IMR-90 (cell line): ENCODE data around the gene RNF212B. TPM values are rescaled to one million over a fixed set of nuclear protein-coding genes. Genes with fewer than 3 reads are reported as not detected.

Experiments
- ATAC-seq: fragments of 200-7000 bp; cut with Tn5 transposase; 2 replicates; pipeline ENCODE4 v1.9.1; 2020; ENCODE audit warnings: low read depth, mild to moderate bottlenecking, moderate library complexity
- BruUV-seq: library from RNA; stranded (reverse); fragments of 400-500 nt; replicated peaks from 2 replicates; lab custom pipeline; 2021; lab: Mats Ljungman, UMichigan
- CTCF ChIA-PET: fragments of 300-600 bp; formaldehyde crosslinking; extraction: SDS; loops from one replicate; lab custom pipeline; 2021; ENCODE audit warnings: antibody characterized with exemption; lab: Yijun Ruan, JAX
- POLR2A ChIA-PET: fragments of 300-600 bp; sonication (Branson Sonifier 250); formaldehyde crosslinking; loops from one replicate; lab custom pipeline; 2022; ENCODE audit warnings: antibody characterized with exemption; ENCODE audit not compliant: unreplicated experiment; lab: Charles Lee
- DNase-seq: peaks from one replicate; pipeline ENCODE4 v3.0.0; 2013
- H2AFZ ChIP-seq: replicated peaks from 2 replicates; pipeline ENCODE3; 2013; ENCODE audit warnings: low read length, mild to moderate bottlenecking; ENCODE audit not compliant: poor library complexity
- H2AK5ac ChIP-seq: 2 replicates; pipeline ENCODE4 v1.6.1; 2013; ENCODE audit warnings: low read depth, low read length, inconsistent platforms
- H2AK9ac ChIP-seq: replicated peaks from 2 replicates; pipeline ENCODE3; 2013; ENCODE audit warnings: mild to moderate bottlenecking, low read depth, low read length, moderate library complexity; ENCODE audit not compliant: poor library complexity
- H2BK120ac ChIP-seq: 2 replicates; pipeline ENCODE4 v1.6.1; 2013; ENCODE audit warnings: low read depth, low read length, inconsistent platforms
- H2BK15ac ChIP-seq: 3 replicates; pipeline ENCODE4 v1.6.1; 2013; ENCODE audit warnings: low read depth, low read length, inconsistent platforms
- H2BK20ac ChIP-seq: 2 replicates; pipeline ENCODE4 v1.6.1; 2013; ENCODE audit warnings: low read depth, mild to moderate bottlenecking, inconsistent platforms, low read length, moderate library complexity
- H2BK5ac ChIP-seq: 2 replicates; pipeline ENCODE4 v1.6.1; 2013; ENCODE audit warnings: mild to moderate bottlenecking, low read depth, low read length, inconsistent platforms; ENCODE audit not compliant: poor library complexity, severe bottlenecking
- H3K14ac ChIP-seq: replicated peaks from 2 replicates; pipeline ENCODE4 v1.6.1; 2013; ENCODE audit warnings: low read depth, low read length, inconsistent platforms
- H3K18ac ChIP-seq: 2 replicates; pipeline ENCODE4 v1.6.1; 2013; ENCODE audit warnings: low read depth, low read length, control low read depth
- H3K23ac ChIP-seq: 2 replicates; pipeline ENCODE4 v1.6.1; 2013; ENCODE audit warnings: low read depth, low read length, inconsistent platforms
- H3K27ac ChIP-seq: 2 replicates; pipeline ENCODE4 v1.5.1; 2013; ENCODE audit warnings: mild to moderate bottlenecking, control low read depth, low read length; ENCODE audit not compliant: insufficient read depth
- H3K27me3 ChIP-seq: 2 replicates; pipeline ENCODE4 v1.6.1; 2013; ENCODE audit warnings: low read length; ENCODE audit not compliant: control insufficient read depth, insufficient read depth
- H3K36me3 ChIP-seq: 2 replicates; pipeline ENCODE4 v1.6.1; 2013; ENCODE audit warnings: low read length, mixed read lengths; ENCODE audit not compliant: control insufficient read depth, insufficient read depth
- H3K4ac ChIP-seq: 2 replicates; pipeline ENCODE4 v1.6.1; 2013; ENCODE audit warnings: low read depth, low read length, inconsistent platforms
- H3K4me1 ChIP-seq: 2 replicates; pipeline ENCODE4 v1.6.1; 2013; ENCODE audit warnings: low read length, mixed read lengths; ENCODE audit not compliant: control insufficient read depth, insufficient read depth
- H3K4me2 ChIP-seq: 2 replicates; pipeline ENCODE4 v1.6.1; 2013; ENCODE audit warnings: low read depth, mild to moderate bottlenecking, control low read depth, low read length, moderate library complexity
- H3K4me3 ChIP-seq: 2 replicates; pipeline ENCODE4 v1.5.1; 2013; ENCODE audit warnings: low read depth, mild to moderate bottlenecking, control low read depth, low read length, moderate library complexity; ENCODE audit not compliant: insufficient read depth
- H3K56ac ChIP-seq: 2 replicates; pipeline ENCODE4 v1.6.1; 2013; ENCODE audit warnings: low read length, inconsistent platforms; ENCODE audit not compliant: insufficient read depth; ENCODE audit errors: extremely low read depth
- H3K79me1 ChIP-seq, 2 experiments: 2 replicates each; pipeline ENCODE4 v1.6.1; 2013; ENCODE audit warnings: low read length in 2 of 2, inconsistent platforms in 1 of 2, low read depth in 1 of 2
- H3K9ac ChIP-seq: 2 replicates; pipeline ENCODE4 v1.6.1; 2013; ENCODE audit warnings: low read depth, low read length, control low read depth
- H3K9me1 ChIP-seq: 2 replicates; pipeline ENCODE4 v1.6.1; 2013; ENCODE audit warnings: low read length, inconsistent platforms; ENCODE audit not compliant: insufficient read depth
- H3K9me3 ChIP-seq: 2 replicates; pipeline ENCODE4 v1.6.1; 2013; ENCODE audit warnings: low read length; ENCODE audit not compliant: control insufficient read depth, insufficient read depth
- H4K20me1 ChIP-seq: 2 replicates; pipeline ENCODE4 v1.6.1; 2013; ENCODE audit warnings: low read length, inconsistent platforms; ENCODE audit not compliant: insufficient read depth
- H4K5ac ChIP-seq: 2 replicates; pipeline ENCODE4 v1.6.1; 2013; ENCODE audit warnings: mild to moderate bottlenecking, low read depth, low read length, control low read depth
- H4K8ac ChIP-seq, 2 experiments: 2 replicates each; pipeline ENCODE4 v1.6.1; 2013; ENCODE audit warnings: low read depth in 2 of 2, low read length in 2 of 2, control low read depth in 1 of 2, inconsistent platforms in 1 of 2
- H4K91ac ChIP-seq: 2 replicates; pipeline ENCODE4 v1.6.1; 2013; ENCODE audit warnings: low read depth, low read length, inconsistent platforms; ENCODE audit not compliant: insufficient read depth
- BHLHE40 ChIP-seq: fragments of 150-350 bp; IDR thresholded peaks from 2 replicates; pipeline ENCODE4 v1.6.1; 2016; ENCODE audit warnings: mild to moderate bottlenecking, low read depth, low read length
- CEBPB ChIP-seq: IDR thresholded peaks from 2 replicates; pipeline ENCODE4 v1.6.1; 2012; ENCODE audit warnings: low read depth, low read length, improper control_type of control experiment
- CHD1 ChIP-seq: IDR thresholded peaks from 2 replicates; pipeline ENCODE4 v1.6.1; 2012; ENCODE audit warnings: low read depth, low read length, improper control_type of control experiment
- FOS ChIP-seq: fragments of 150-350 bp; IDR thresholded peaks from 2 replicates; pipeline ENCODE4 v1.6.1; 2016; ENCODE audit warnings: low read depth, low read length
- MAFK ChIP-seq: IDR thresholded peaks from 2 replicates; pipeline ENCODE4 v1.6.1; 2012; ENCODE audit warnings: low read depth, low read length, improper control_type of control experiment
- MAZ ChIP-seq: IDR thresholded peaks from 2 replicates; pipeline ENCODE4 v1.6.1; 2012; ENCODE audit warnings: low read depth, mild to moderate bottlenecking, low read length, improper control_type of control experiment, moderate library complexity, borderline replicate concordance
- MXI1 ChIP-seq: IDR thresholded peaks from 2 replicates; pipeline ENCODE4 v1.6.1; 2012; ENCODE audit warnings: low read depth, mild to moderate bottlenecking, low read length, moderate library complexity, borderline replicate concordance
- NFE2L2 ChIP-seq: fragments of 150-350 bp; IDR thresholded peaks from 2 replicates; pipeline ENCODE4 v1.6.1; 2016; ENCODE audit warnings: low read depth, mild to moderate bottlenecking, low read length
- POLR2A ChIP-seq: IDR thresholded peaks from 2 replicates; pipeline ENCODE4 v1.6.1; 2012; ENCODE audit warnings: mild to moderate bottlenecking, low read depth, low read length
- RAD21 ChIP-seq: IDR thresholded peaks from 2 replicates; pipeline ENCODE4 v1.6.1; 2012; ENCODE audit warnings: low read length, improper control_type of control experiment
- RCOR1 ChIP-seq: IDR thresholded peaks from 2 replicates; pipeline ENCODE4 v1.6.1; 2012; ENCODE audit warnings: mild to moderate bottlenecking, low read length, improper control_type of control experiment; ENCODE audit not compliant: insufficient replicate concordance
- RFX5 ChIP-seq: IDR thresholded peaks from 2 replicates; pipeline ENCODE4 v1.8.0; 2012; ENCODE audit warnings: low read depth, mild to moderate bottlenecking, low read length, moderate library complexity
- SMC3 ChIP-seq: fragments of 150-350 bp; IDR thresholded peaks from 2 replicates; pipeline ENCODE4 v1.6.1; 2016; ENCODE audit warnings: low read depth, mild to moderate bottlenecking, antibody characterized with exemption, low read length, moderate library complexity
- WGBS, 2 experiments: methylation state at CpG; one replicate each; pipeline versions ENCODE4 v1.1.5 to v1.1.7; 2013; ENCODE audit warnings: missing lambda C conversion rate in 2 of 2; ENCODE audit not compliant: insufficient read length in 1 of 2; ENCODE audit errors: extremely low coverage in 2 of 2; 5-methylcytosine and 5-hydroxymethylcytosine counted together
- dilution Hi-C: fragments of 300-500 bp; cut with HindIII; formaldehyde crosslinking; loops from one replicate; pipeline ENCODE4 v1.14.3; 2018; ENCODE audit warnings: low sequenced_read_pairs; ENCODE audit not compliant: unreplicated experiment
- in situ Hi-C: fragments of 300-500 bp; cut with MboI; formaldehyde crosslinking; loops from 3 replicates; pipeline ENCODE4 v1.14.3; 2019; ENCODE audit warnings: low sequenced_read_pairs, inconsistent platforms, mixed read lengths
- intact Hi-C: fragments of 100-400 bp; cut with micrococcal nuclease; formaldehyde crosslinking; loops from 2 replicates; pipeline ENCODE4 v1.10.0; 2022
- polyA plus RNA-seq, 3 experiments: library from polyadenylated mRNA; depleted of rRNA; stranded (reverse); fragments of >200 nt; gene quantifications; 2 replicates each; pipeline ENCODE4 v1.2.3, GENCODE V29; 2012; ENCODE audit warnings: low replicate concordance in 1 of 3
- total RNA-seq: library from RNA; depleted of rRNA; stranded (reverse); fragments of >200 nt; gene quantifications from 2 replicates; pipeline ENCODE4 v1.2.3, GENCODE V29; 2012
- TF ChIP-seq, protein P1 (sequence below): fragments of 150-350 bp; IDR thresholded peaks from 2 replicates; pipeline ENCODE4 v1.6.1; 2017; ENCODE audit warnings: mild to moderate bottlenecking, antibody characterized with exemption, low read length, low read depth
- TF ChIP-seq, protein P2 (sequence below): conservative IDR thresholded peaks from 2 replicates; pipeline ENCODE4 v1.5.1; 2012; ENCODE audit warnings: mild to moderate bottlenecking, low read depth, low read length, improper control_type of control experiment
- TF ChIP-seq, protein P3 (sequence below): fragments of 150-350 bp; IDR thresholded peaks from 2 replicates; pipeline ENCODE4 v1.6.1; 2016; ENCODE audit warnings: low read depth, mild to moderate bottlenecking, low read length, moderate library complexity, borderline replicate concordance

The RNF212B gene
- total and polyA plus RNA-seq, 2 of the 4 experiments (the other 2 are of a cell fraction) = not detected

DNA sequence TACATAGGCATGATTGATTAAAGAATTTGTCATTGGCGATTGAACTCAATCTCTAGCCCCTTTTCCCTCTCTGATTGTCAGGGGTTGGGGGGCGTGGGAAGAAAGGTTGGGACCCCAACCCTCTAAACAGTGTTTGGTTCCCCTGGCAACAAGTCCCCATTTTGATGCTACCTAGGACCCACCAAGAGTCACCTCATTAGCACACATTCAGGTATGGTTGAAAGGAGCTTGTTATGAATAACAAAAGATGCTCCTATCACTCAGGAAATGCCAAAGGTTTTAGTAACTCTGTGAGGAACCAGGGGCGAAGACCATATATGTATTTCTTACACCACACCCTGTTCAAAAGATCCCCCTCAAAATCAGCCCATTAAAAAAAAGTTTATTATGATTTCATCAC, 14.3 kb downstream of the RNF212B start:
- Histone ChIP-seq H3K4me2 (no peak overlapping the region), H3K4ac (no peak overlapping the region), H2BK15ac (no peak overlapping the region), H3K36me3 (no peaks in the 10 kb centered on the region), H2BK5ac (no peak overlapping the region), H2BK120ac (no peak overlapping the region), H3K14ac (no peak overlapping the region), H3K23ac (no peak overlapping the region), H3K27ac (no peak overlapping the region), H4K8ac (no peak overlapping the region), H3K9ac (no peak overlapping the region), H2BK20ac (no peak overlapping the region), H3K9me3 (no peaks in the 10 kb centered on the region), H3K27me3 (peaks cover 11% of the 10 kb centered on the region), H3K4me1 (no peaks in the 10 kb centered on the region), H4K20me1 (no peaks in the 10 kb centered on the region), H3K18ac (no peak overlapping the region), H2AK9ac (no peak overlapping the region), H3K4me3 (no peak overlapping the region), H4K91ac (no peak overlapping the region), H3K56ac (no peak overlapping the region), H2AFZ (no peak overlapping the region), H2AK5ac (no peak overlapping the region), H3K9me1 (no peaks in the 10 kb centered on the region), H4K5ac (no peak overlapping the region), H3K79me1 (no peaks in the 10 kb centered on the region)
- no peak for DNase-seq
- ChIA-PET POLR2A (no interaction called here), CTCF (no interaction called here)
- no TSS peak for BruUV-seq
- no peak for TF ChIP-seq BHLHE40
- no peak for TF ChIP-seq RAD21
- no peak for TF ChIP-seq POLR2A
- no peak for TF ChIP-seq MXI1
- TF ChIP-seq RFX5 = no peak
- no peak for TF ChIP-seq MAFK
- TF ChIP-seq, protein P1, sequence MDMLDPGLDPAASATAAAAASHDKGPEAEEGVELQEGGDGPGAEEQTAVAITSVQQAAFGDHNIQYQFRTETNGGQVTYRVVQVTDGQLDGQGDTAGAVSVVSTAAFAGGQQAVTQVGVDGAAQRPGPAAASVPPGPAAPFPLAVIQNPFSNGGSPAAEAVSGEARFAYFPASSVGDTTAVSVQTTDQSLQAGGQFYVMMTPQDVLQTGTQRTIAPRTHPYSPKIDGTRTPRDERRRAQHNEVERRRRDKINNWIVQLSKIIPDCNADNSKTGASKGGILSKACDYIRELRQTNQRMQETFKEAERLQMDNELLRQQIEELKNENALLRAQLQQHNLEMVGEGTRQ = no peak
- TF ChIP-seq RCOR1 = no peak
- TF ChIP-seq NFE2L2 = no peak
- TF ChIP-seq, protein P2, sequence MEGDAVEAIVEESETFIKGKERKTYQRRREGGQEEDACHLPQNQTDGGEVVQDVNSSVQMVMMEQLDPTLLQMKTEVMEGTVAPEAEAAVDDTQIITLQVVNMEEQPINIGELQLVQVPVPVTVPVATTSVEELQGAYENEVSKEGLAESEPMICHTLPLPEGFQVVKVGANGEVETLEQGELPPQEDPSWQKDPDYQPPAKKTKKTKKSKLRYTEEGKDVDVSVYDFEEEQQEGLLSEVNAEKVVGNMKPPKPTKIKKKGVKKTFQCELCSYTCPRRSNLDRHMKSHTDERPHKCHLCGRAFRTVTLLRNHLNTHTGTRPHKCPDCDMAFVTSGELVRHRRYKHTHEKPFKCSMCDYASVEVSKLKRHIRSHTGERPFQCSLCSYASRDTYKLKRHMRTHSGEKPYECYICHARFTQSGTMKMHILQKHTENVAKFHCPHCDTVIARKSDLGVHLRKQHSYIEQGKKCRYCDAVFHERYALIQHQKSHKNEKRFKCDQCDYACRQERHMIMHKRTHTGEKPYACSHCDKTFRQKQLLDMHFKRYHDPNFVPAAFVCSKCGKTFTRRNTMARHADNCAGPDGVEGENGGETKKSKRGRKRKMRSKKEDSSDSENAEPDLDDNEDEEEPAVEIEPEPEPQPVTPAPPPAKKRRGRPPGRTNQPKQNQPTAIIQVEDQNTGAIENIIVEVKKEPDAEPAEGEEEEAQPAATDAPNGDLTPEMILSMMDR = no peak
- TF ChIP-seq CEBPB = no peak
- TF ChIP-seq SMC3 = no peak
- TF ChIP-seq CHD1 = no peak
- no peak for TF ChIP-seq MAZ
- no peak for TF ChIP-seq FOS
- TF ChIP-seq, protein P3, sequence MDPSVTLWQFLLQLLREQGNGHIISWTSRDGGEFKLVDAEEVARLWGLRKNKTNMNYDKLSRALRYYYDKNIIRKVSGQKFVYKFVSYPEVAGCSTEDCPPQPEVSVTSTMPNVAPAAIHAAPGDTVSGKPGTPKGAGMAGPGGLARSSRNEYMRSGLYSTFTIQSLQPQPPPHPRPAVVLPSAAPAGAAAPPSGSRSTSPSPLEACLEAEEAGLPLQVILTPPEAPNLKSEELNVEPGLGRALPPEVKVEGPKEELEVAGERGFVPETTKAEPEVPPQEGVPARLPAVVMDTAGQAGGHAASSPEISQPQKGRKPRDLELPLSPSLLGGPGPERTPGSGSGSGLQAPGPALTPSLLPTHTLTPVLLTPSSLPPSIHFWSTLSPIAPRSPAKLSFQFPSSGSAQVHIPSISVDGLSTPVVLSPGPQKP = no peak
- dilution Hi-C loops (no loop called here), in situ Hi-C loops (no loop called here), intact Hi-C loops (no loop called here)
- no CpG with 5 or more reads among the region's 3 CpGs for WGBS, 2 experiments
- no peak for ATAC-seq
